ENCODE measurements around the gene SV2B.

GRCh38 chr15:91219206-91219605, 119.1 kb downstream of the SV2B start:
- TF ChIP-seq TEAD4 (IDR thresholded peaks at IDR 0.05; ENCODE audit: low read length) (no peak), TEAD4 (CRISPR knock-in tag; IDR thresholded peaks at IDR 0.05; ENCODE audit: borderline replicate concordance) (no peak), THAP12 (CRISPR knock-in tag; IDR thresholded peaks at IDR 0.05) (no peak), ZNF384 (IDR thresholded peaks at IDR 0.05; ENCODE audit: low read depth, low read length) (no peak), TRIM28 (IDR thresholded peaks at IDR 0.05) (no peak), TAF9B (IDR thresholded peaks at IDR 0.05; ENCODE audit: partially characterized antibody) (no peak), KDM1A (IDR thresholded peaks at IDR 0.05) (no peak), CTCF (IDR thresholded peaks at IDR 0.05 in 2 of 3, conservative IDR thresholded peaks at IDR 0.05 in 1 of 3; ENCODE audit: insufficient read depth in 2 of 3, low read depth in 1 of 3, low read length in 3 of 3) (no peak), MAX (CRISPR knock-in tag; IDR thresholded peaks at IDR 0.05) (no peak)

Measured in K562 (cell line).